Globus pallidus (tissue), 1 donor: ENCODE measurements around the gene CXorf66.
"Not testable (repeated sequence)": the region's sequence is repeated elsewhere in the genome, so short reads cannot be mapped to it uniquely, and the experiment has no call there.

ENCODE experiments used
- DNase-seq: peaks from one replicate; pipeline ENCODE4 v3.0.0-alpha.2; 2015; ENCODE audit warnings: low spot score

The CXorf66 gene

GRCh38 chrX:139924696-139925095, 40.6 kb downstream of the CXorf66 start:
- no peak for DNase-seq

DNA sequence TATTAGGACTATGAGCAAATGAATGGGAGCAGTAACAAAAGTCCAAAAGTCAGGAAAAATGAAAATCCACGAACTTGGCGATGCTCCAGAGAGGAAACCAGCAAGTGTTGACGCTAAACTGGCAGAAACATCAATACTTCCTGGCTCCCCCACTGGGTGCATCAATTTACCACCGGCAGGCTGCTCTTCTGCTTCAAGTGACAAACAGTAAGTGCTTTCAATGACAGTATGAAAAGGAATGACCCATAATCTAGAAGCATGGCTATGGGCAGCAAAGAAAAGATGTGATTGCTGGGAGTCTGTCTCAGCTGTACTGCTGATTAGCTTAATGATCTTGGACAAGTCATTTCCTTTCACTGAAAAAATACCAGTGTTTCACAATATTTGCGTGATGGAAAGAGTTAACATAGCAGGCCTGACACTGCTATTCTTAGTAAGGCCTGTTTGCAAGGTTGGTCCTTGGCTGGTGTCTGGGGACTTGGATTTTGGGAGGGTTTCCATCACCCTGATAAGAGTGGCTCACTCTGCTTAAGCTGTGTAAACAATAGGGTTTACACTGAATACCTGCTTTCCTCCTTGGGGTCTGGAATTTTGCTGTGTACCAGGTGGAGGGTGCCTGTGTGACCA, 41.1 kb downstream of the CXorf66 start:
- DNase-seq, result no peak

DNA sequence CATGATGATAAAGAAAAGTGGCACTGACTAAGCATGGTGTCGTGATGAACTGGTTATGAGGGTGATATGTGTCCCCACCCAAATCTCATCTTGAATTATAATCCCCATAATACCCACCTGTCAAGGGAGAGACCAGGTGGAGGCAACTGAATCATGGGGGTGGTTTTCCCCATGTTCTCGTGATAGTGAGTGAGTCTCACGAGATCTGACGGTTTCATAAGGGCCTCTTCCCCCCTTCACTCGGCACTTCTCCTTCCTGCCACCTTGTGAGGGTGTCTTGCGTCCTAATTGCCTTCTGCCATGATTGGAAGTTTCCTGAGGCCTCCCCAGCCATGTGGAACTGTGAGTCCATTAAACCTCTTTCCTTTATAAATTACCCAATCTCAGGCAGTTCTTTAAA, 44.2 kb downstream of the CXorf66 start:
- not testable (repeated sequence) for DNase-seq

DNA sequence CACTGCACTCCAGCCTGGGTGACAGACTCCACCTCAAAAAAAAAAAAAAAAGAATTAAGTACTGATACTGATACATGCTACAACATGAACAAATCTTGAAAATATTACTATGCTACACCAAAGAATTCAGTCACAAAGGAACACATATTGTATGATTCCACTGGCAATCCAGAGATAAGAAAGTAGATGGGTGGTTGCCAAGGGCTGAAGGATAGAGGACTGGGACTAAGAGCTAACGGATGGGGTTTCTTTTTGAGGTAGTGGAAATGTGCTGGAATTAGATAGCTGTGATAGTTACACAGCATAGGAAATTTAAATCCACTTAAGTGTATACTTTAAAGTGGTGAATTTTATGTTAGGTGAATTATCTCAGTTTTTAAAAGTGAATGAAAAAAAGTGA, 45.0 kb downstream of the CXorf66 start:
- no peak for DNase-seq

GRCh38 chrX:139914421-139914820, 50.9 kb downstream of the CXorf66 start:
- no peak for DNase-seq

- no peak for DNase-seq
Observed at GRCh38 chrX:139909712-139910111, 55.6 kb downstream of the CXorf66 start.

- no peak for DNase-seq
Observed at GRCh38 chrX:139907078-139907477, 58.2 kb downstream of the CXorf66 start.

- DNase-seq, result no peak
Observed at GRCh38 chrX:139905743-139906142, 59.6 kb downstream of the CXorf66 start.
